K562 (cell line): Measurements from ENCODE around the gene SLC43A2. TPM values are rescaled to one million over a fixed set of nuclear protein-coding genes. Genes with fewer than 3 reads are reported as not detected.

ENCODE experiments used
- BCLAF1 ChIP-seq, 2 experiments: fragments of 450-650 bp in 1 of 2; IDR thresholded peaks; 2 replicates each; pipeline ENCODE4 v1.6.1; 2011 to 2017; ENCODE audit warnings: low read depth in 2 of 2, antibody characterized with exemption in 1 of 2, borderline replicate concordance in 1 of 2, low read length in 1 of 2, mild to moderate bottlenecking in 1 of 2, mixed read lengths in 1 of 2; ENCODE audit not compliant: control insufficient read depth in 1 of 2
- BRD4 ChIP-seq: fragments of 200-600 bp; sonication (generic); IDR thresholded peaks from 2 replicates; pipeline ENCODE4 v1.6.1; 2017; ENCODE audit warnings: inconsistent platforms
- COPS2 ChIP-seq: fragments of 450-650 bp; conservative IDR thresholded peaks from 2 replicates; pipeline ENCODE4 v1.6.1; 2016; ENCODE audit warnings: mild to moderate bottlenecking, moderate library complexity
- E2F3 ChIP-seq: fragments of 250-450 bp; sonication (Bioruptor Pico); IDR thresholded peaks from 2 replicates; pipeline ENCODE4 v1.4.0; 2020; ENCODE audit warnings: mild to moderate bottlenecking
- JUND ChIP-seq, 2 experiments: IDR thresholded peaks; 2 replicates in 1 of 2; 3 replicates in 1 of 2; pipeline ENCODE4 v1.6.1; 2011; ENCODE audit warnings: borderline replicate concordance in 2 of 2, low read depth in 2 of 2, low read length in 2 of 2, improper control_type of control experiment in 1 of 2, missing biosample characterization in 1 of 2, missing genetic modification characterization in 1 of 2, missing genetic modification reagents in 1 of 2
- KDM5B ChIP-seq: fragments of 200-600 bp; sonication (generic); IDR thresholded peaks from 2 replicates; pipeline ENCODE4 v1.6.1; 2012; ENCODE audit warnings: low read depth, mild to moderate bottlenecking, moderate library complexity, low read length, control low read depth, inconsistent platforms; ENCODE audit not compliant: insufficient replicate concordance
- KLF1 ChIP-seq: fragments of 450-650 bp; IDR thresholded peaks from 2 replicates; pipeline ENCODE4 v1.6.1; 2016; ENCODE audit warnings: missing genetic modification characterization, missing compliant biosample characterization
- MED1 ChIP-seq: sonication (generic); formaldehyde crosslinking; IDR thresholded peaks from 2 replicates; pipeline ENCODE4 v1.8.1; 2023; ENCODE audit warnings: missing genetic modification reagents, borderline replicate concordance
- MEF2A ChIP-seq: IDR thresholded peaks from 2 replicates; pipeline ENCODE4 v1.6.1; 2011; ENCODE audit warnings: low read depth, mild to moderate bottlenecking, low read length, moderate library complexity; ENCODE audit not compliant: control insufficient read depth
- MEF2D ChIP-seq: conservative IDR thresholded peaks from 2 replicates; pipeline ENCODE4 v1.6.1; 2016; ENCODE audit warnings: low read depth, missing genetic modification characterization, missing compliant biosample characterization
- MXI1 ChIP-seq: IDR thresholded peaks from 2 replicates; pipeline ENCODE4 v1.6.1; 2011; ENCODE audit warnings: low read depth, mild to moderate bottlenecking, improper control_type of control experiment, low read length
- MYNN ChIP-seq, 2 experiments: sonication (generic); formaldehyde crosslinking in 1 of 2; IDR thresholded peaks; 2 replicates each; pipeline versions ENCODE4 v1.5.0 to v1.6.1; 2016 to 2020; ENCODE audit warnings: antibody characterized with exemption in 1 of 2, missing genetic modification reagents in 1 of 2
- NUFIP1 ChIP-seq: fragments of 450-650 bp; IDR thresholded peaks from 2 replicates; pipeline ENCODE4 v1.6.1; 2018; ENCODE audit not compliant: partially characterized antibody
- RBBP5 ChIP-seq: fragments of 200-600 bp; sonication (generic); IDR thresholded peaks from 2 replicates; pipeline ENCODE4 v1.6.1; 2012; ENCODE audit warnings: borderline replicate concordance, mild to moderate bottlenecking, low read length, control low read depth, inconsistent platforms; ENCODE audit not compliant: insufficient read depth, poor library complexity, severe bottlenecking
- RCOR1 ChIP-seq, 2 experiments: IDR thresholded peaks; 2 replicates each; pipeline ENCODE4 v1.6.1; 2012; ENCODE audit warnings: low read depth in 2 of 2, low read length in 2 of 2, borderline replicate concordance in 1 of 2, improper control_type of control experiment in 1 of 2
- RUNX1 ChIP-seq: sonication (generic); IDR thresholded peaks from 2 replicates; pipeline ENCODE4 v1.6.1; 2016; ENCODE audit warnings: antibody characterized with exemption, low read depth
- SRSF3 ChIP-seq: fragments of 200-400 bp; formaldehyde crosslinking; IDR thresholded peaks from 2 replicates; pipeline ENCODE4 v1.6.1; 2016; ENCODE audit warnings: mild to moderate bottlenecking, low read length, moderate library complexity; ENCODE audit not compliant: insufficient read depth
- TAF15 ChIP-seq: fragments of 200-400 bp; formaldehyde crosslinking; IDR thresholded peaks from 2 replicates; pipeline ENCODE4 v1.6.1; 2017; ENCODE audit warnings: mild to moderate bottlenecking, low read depth, low read length, moderate library complexity
- TAF9B ChIP-seq: fragments of 450-650 bp; IDR thresholded peaks from 2 replicates; pipeline ENCODE4 v1.6.1; 2018; ENCODE audit warnings: mild to moderate bottlenecking; ENCODE audit not compliant: partially characterized antibody
- ZNF644 ChIP-seq: fragments of 200-800 bp; sonication (Bioruptor generic); IDR thresholded peaks from 2 replicates; pipeline ENCODE4 v1.6.1; 2016; ENCODE audit warnings: low read depth, missing genetic modification characterization, missing compliant biosample characterization
- ZNF764 ChIP-seq: fragments of 250-450 bp; sonication (Bioruptor Pico); IDR thresholded peaks from 2 replicates; pipeline ENCODE4 v1.4.0; 2020; ENCODE audit warnings: low read depth, mild to moderate bottlenecking, moderate library complexity
- ZZZ3 ChIP-seq: fragments of 450-650 bp; IDR thresholded peaks from 2 replicates; pipeline ENCODE4 v1.6.1; 2016; ENCODE audit warnings: antibody characterized with exemption, mild to moderate bottlenecking, moderate library complexity
- polyA plus RNA-seq, 8 experiments: library from polyadenylated mRNA; depleted of rRNA in 4 of 8; stranded (reverse) in 5 of 8; unstranded in 3 of 8; fragments of >200 nt; fragmentation: Nextera tagmentation in 2 of 8; fragmentation: Illumina TruSeq in 1 of 8; extraction: Ambion mirVana in 2 of 8; extraction: Trizol in 1 of 8; gene quantifications; 2 replicates each; pipeline versions ENCODE4 v1.2.1 to v1.2.3, GENCODE V29; 2011 to 2014; ENCODE audit warnings: inconsistent platforms in 1 of 8, missing spikeins in 1 of 8
- total RNA-seq, 7 experiments: library from RNA; depleted of rRNA in 6 of 7; stranded (reverse); fragments of >200 nt in 6 of 7; fragmentation: Illumina TruSeq in 2 of 7; extraction: Trizol in 2 of 7; gene quantifications; 2 replicates each; pipeline versions ENCODE4 v1.2.1 to v1.2.3, GENCODE V29; 2011 to 2021; ENCODE audit warnings: low replicate concordance in 1 of 7
- TF ChIP-seq, protein P1 (sequence below): fragments of 200-800 bp; sonication (Bioruptor generic); IDR thresholded peaks from 2 replicates; pipeline ENCODE4 v1.6.1; 2017; ENCODE audit warnings: missing genetic modification characterization, missing compliant biosample characterization

Gene SLC43A2
- total and polyA plus RNA-seq, 9 of the 15 experiments (the other 6 are each of a cell fraction or from before 2014, with no cell fraction given): 0.03 to 10.2 (median 3.6) TPM

GRCh38 chr17:1627982-1628855 lies at the start of gene SLC43A2 (continued):
- no peak for TF ChIP-seq MEF2D (tag)
- TF ChIP-seq NUFIP1: no peak
- TF ChIP-seq TAF9B: no peak
- no peak for TF ChIP-seq SRSF3
- no peak for TF ChIP-seq MXI1
- no peak for TF ChIP-seq KDM5B
- no peak for TF ChIP-seq RBBP5
- no peak for TF ChIP-seq KLF1 (tag)
- no peak for TF ChIP-seq JUND (IDR thresholded peaks at IDR 0.05; ENCODE audit: borderline replicate concordance, low read depth, low read length)
- TF ChIP-seq JUND (tag; IDR thresholded peaks at IDR 0.05; ENCODE audit: borderline replicate concordance, low read depth, low read length): no peak
- TF ChIP-seq MYNN (IDR thresholded peaks at IDR 0.05): no peak
- no peak for TF ChIP-seq MYNN (CRISPR knock-in tag; IDR thresholded peaks at IDR 0.05)
- TF ChIP-seq COPS2: no peak
- TF ChIP-seq ZNF644: no peak
- no peak for TF ChIP-seq RUNX1
- TF ChIP-seq MED1 (CRISPR knock-in tag): no peak
- no peak for TF ChIP-seq BRD4
- TF ChIP-seq E2F3 (CRISPR knock-in tag): no peak
- no peak for TF ChIP-seq ZZZ3
- no peak for TF ChIP-seq BCLAF1 (IDR thresholded peaks at IDR 0.05; ENCODE audit: borderline replicate concordance in 1 of 2, control insufficient read depth in 1 of 2, low read depth in 2 of 2, low read length in 1 of 2)
- no peak for TF ChIP-seq TAF15
- TF ChIP-seq MEF2A: no peak
- TF ChIP-seq RCOR1 (IDR thresholded peaks at IDR 0.05; ENCODE audit: borderline replicate concordance in 1 of 2, low read depth in 2 of 2, low read length in 2 of 2): no peak
- TF ChIP-seq, protein P1, sequence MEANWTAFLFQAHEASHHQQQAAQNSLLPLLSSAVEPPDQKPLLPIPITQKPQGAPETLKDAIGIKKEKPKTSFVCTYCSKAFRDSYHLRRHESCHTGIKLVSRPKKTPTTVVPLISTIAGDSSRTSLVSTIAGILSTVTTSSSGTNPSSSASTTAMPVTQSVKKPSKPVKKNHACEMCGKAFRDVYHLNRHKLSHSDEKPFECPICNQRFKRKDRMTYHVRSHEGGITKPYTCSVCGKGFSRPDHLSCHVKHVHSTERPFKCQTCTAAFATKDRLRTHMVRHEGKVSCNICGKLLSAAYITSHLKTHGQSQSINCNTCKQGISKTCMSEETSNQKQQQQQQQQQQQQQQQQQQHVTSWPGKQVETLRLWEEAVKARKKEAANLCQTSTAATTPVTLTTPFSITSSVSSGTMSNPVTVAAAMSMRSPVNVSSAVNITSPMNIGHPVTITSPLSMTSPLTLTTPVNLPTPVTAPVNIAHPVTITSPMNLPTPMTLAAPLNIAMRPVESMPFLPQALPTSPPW: no peak
- TF ChIP-seq ZNF764: no peak
